HEK293 (cell line): ENCODE results near the gene PLD3.

ENCODE experiments used
- GLIS1 ChIP-seq: fragments of 450-650 bp; formaldehyde crosslinking; IDR thresholded peaks from 2 replicates; pipeline ENCODE4 v1.5.1; 2016; ENCODE audit warnings: missing biosample characterization, missing genetic modification characterization
- IKZF3 ChIP-seq: fragments of 450-650 bp; IDR thresholded peaks from 2 replicates; pipeline ENCODE4 v1.5.0; 2018; ENCODE audit warnings: missing biosample characterization, mild to moderate bottlenecking, missing genetic modification characterization, moderate library complexity
- OVOL3 ChIP-seq: fragments of 450-650 bp; formaldehyde crosslinking; IDR thresholded peaks from 2 replicates; pipeline ENCODE4 v1.5.1; 2016; ENCODE audit warnings: missing biosample characterization, missing genetic modification characterization
- SP2 ChIP-seq: fragments of 450-650 bp; formaldehyde crosslinking; IDR thresholded peaks from 2 replicates; pipeline ENCODE4 v1.5.1; 2016; ENCODE audit warnings: missing biosample characterization, missing genetic modification characterization
- SP7 ChIP-seq: fragments of 450-650 bp; formaldehyde crosslinking; IDR thresholded peaks from 2 replicates; pipeline ENCODE4 v1.5.1; 2016; ENCODE audit warnings: missing biosample characterization, missing genetic modification characterization
- ZBTB1 ChIP-seq: fragments of 450-650 bp; formaldehyde crosslinking; IDR thresholded peaks from 2 replicates; pipeline ENCODE4 v1.5.1; 2016; ENCODE audit warnings: missing biosample characterization, missing genetic modification characterization
- ZEB2 ChIP-seq: fragments of 450-650 bp; formaldehyde crosslinking; IDR thresholded peaks from 2 replicates; pipeline ENCODE4 v1.5.1; 2016; ENCODE audit warnings: missing biosample characterization, missing genetic modification characterization
- ZFP37 ChIP-seq: fragments of 450-650 bp; formaldehyde crosslinking; IDR thresholded peaks from 2 replicates; pipeline ENCODE4 v1.5.1; 2016; ENCODE audit warnings: missing biosample characterization, missing genetic modification characterization
- ZFP69B ChIP-seq: fragments of 450-650 bp; formaldehyde crosslinking; IDR thresholded peaks from 2 replicates; pipeline ENCODE4 v1.5.1; 2016; ENCODE audit warnings: missing biosample characterization, missing genetic modification characterization
- ZNF23 ChIP-seq: fragments of 450-650 bp; formaldehyde crosslinking; IDR thresholded peaks from 2 replicates; pipeline ENCODE4 v1.5.1; 2016; ENCODE audit warnings: missing biosample characterization, missing genetic modification characterization, borderline replicate concordance
- ZNF335 ChIP-seq: fragments of 450-650 bp; formaldehyde crosslinking; conservative IDR thresholded peaks from 2 replicates; pipeline ENCODE4 v1.5.1; 2016; ENCODE audit warnings: missing biosample characterization, missing genetic modification characterization
- ZNF596 ChIP-seq: fragments of 450-650 bp; IDR thresholded peaks from 2 replicates; pipeline ENCODE4 v1.5.0; 2018; ENCODE audit warnings: missing biosample characterization, mild to moderate bottlenecking, missing genetic modification characterization, moderate library complexity
- ZNF610 ChIP-seq: fragments of 450-650 bp; formaldehyde crosslinking; IDR thresholded peaks from 2 replicates; pipeline ENCODE4 v1.5.1; 2016; ENCODE audit warnings: missing biosample characterization, missing genetic modification characterization, borderline replicate concordance
- ZNF654 ChIP-seq: fragments of 450-650 bp; formaldehyde crosslinking; IDR thresholded peaks from 2 replicates; pipeline ENCODE4 v1.5.1; 2016; ENCODE audit warnings: low read depth, missing biosample characterization, missing genetic modification characterization
- ZNF677 ChIP-seq: fragments of 450-650 bp; IDR thresholded peaks from 2 replicates; pipeline ENCODE4 v1.5.0; 2018; ENCODE audit warnings: missing biosample characterization, mild to moderate bottlenecking, missing genetic modification characterization, moderate library complexity
- TF ChIP-seq, protein P1 (sequence below): fragments of 450-650 bp; formaldehyde crosslinking; IDR thresholded peaks from 2 replicates; pipeline ENCODE4 v1.5.1; 2017; ENCODE audit warnings: missing biosample characterization, missing genetic modification characterization
- TF ChIP-seq, protein P2 (sequence below): fragments of 450-650 bp; formaldehyde crosslinking; IDR thresholded peaks from 2 replicates; pipeline ENCODE4 v1.5.1; 2016; ENCODE audit warnings: missing biosample characterization, missing genetic modification characterization
- TF ChIP-seq, protein P3 (sequence below): fragments of 450-650 bp; formaldehyde crosslinking; IDR thresholded peaks from 2 replicates; pipeline ENCODE4 v1.5.1; 2016; ENCODE audit warnings: missing biosample characterization, missing genetic modification characterization
- TF ChIP-seq, protein P4 (sequence below): fragments of 450-650 bp; formaldehyde crosslinking; IDR thresholded peaks from 2 replicates; pipeline ENCODE4 v1.5.1; 2016; ENCODE audit warnings: missing biosample characterization, missing genetic modification characterization
- TF ChIP-seq, protein P5 (sequence below): fragments of 450-650 bp; formaldehyde crosslinking; IDR thresholded peaks from 2 replicates; pipeline ENCODE4 v1.5.1; 2017; ENCODE audit warnings: missing biosample characterization, missing genetic modification characterization
- TF ChIP-seq, protein P6 (sequence below): fragments of 450-650 bp; formaldehyde crosslinking; IDR thresholded peaks from 2 replicates; pipeline ENCODE4 v1.5.1; 2016; ENCODE audit warnings: missing biosample characterization, missing genetic modification characterization

The PLD3 gene

DNA sequence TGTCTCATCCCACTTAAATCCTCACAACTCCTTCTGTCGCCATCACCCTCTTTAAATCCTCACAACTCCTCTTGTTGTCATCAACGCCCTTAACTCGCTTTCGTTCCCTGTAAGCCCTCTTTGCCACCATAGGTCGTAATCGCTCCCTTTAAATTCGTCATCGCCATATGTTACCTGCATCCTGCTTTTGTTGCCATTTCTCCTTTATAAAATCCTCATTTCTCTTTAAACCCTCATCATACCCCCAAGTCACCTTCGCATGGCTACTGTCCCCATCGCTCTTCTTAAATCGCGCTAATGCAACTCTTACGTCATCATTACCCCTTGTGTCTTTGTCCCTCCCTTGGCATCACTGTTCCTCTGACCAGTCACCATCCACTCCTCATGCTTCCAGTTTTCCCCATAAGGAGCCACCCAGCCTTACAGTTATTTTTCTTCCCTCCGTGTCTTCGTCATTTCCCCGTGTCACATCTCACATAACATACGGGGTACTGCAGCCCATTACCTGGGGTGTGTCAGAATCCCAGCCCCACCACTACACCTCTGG is 539 bp downstream of the PLD3 start (continued):
- TF ChIP-seq OVOL3 (tag by site-specific recombination) (peak; percentile 68; the same call in 1 of the 2 replicates), SP7 (tag by site-specific recombination) (peak; percentile 54), ZFP37 (peak; percentile 87; the same call in 1 of the 2 replicates), ZNF23 (tag by site-specific recombination) (no peak), ZEB2 (tag by site-specific recombination) (peak; percentile 76), ZBTB1 (tag by site-specific recombination) (0 out of 2 replicates have a peak, but pooled peaks have one; percentile 31), ZNF610 (tag by site-specific recombination) (no peak), SP2 (peak; percentile 70), GLIS1 (tag by site-specific recombination) (peak; percentile 89), ZNF677 (tag by site-specific recombination) (no peak), ZFP69B (tag by site-specific recombination) (peak; percentile 93), ZNF596 (tag by site-specific recombination) (no peak), ZNF335 (peak; percentile 95), IKZF3 (no peak), ZNF654 (no peak)
- TF ChIP-seq, protein P1, sequence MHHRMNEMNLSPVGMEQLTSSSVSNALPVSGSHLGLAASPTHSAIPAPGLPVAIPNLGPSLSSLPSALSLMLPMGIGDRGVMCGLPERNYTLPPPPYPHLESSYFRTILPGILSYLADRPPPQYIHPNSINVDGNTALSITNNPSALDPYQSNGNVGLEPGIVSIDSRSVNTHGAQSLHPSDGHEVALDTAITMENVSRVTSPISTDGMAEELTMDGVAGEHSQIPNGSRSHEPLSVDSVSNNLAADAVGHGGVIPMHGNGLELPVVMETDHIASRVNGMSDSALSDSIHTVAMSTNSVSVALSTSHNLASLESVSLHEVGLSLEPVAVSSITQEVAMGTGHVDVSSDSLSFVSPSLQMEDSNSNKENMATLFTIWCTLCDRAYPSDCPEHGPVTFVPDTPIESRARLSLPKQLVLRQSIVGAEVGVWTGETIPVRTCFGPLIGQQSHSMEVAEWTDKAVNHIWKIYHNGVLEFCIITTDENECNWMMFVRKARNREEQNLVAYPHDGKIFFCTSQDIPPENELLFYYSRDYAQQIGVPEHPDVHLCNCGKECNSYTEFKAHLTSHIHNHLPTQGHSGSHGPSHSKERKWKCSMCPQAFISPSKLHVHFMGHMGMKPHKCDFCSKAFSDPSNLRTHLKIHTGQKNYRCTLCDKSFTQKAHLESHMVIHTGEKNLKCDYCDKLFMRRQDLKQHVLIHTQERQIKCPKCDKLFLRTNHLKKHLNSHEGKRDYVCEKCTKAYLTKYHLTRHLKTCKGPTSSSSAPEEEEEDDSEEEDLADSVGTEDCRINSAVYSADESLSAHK (tag by site-specific recombination) = 0 out of 2 replicates have a peak, but pooled peaks have one; percentile 30
- TF ChIP-seq, protein P2, sequence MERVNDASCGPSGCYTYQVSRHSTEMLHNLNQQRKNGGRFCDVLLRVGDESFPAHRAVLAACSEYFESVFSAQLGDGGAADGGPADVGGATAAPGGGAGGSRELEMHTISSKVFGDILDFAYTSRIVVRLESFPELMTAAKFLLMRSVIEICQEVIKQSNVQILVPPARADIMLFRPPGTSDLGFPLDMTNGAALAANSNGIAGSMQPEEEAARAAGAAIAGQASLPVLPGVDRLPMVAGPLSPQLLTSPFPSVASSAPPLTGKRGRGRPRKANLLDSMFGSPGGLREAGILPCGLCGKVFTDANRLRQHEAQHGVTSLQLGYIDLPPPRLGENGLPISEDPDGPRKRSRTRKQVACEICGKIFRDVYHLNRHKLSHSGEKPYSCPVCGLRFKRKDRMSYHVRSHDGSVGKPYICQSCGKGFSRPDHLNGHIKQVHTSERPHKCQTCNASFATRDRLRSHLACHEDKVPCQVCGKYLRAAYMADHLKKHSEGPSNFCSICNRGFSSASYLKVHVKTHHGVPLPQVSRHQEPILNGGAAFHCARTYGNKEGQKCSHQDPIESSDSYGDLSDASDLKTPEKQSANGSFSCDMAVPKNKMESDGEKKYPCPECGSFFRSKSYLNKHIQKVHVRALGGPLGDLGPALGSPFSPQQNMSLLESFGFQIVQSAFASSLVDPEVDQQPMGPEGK (tag by site-specific recombination) = peak; percentile 64
- TF ChIP-seq, protein P3, sequence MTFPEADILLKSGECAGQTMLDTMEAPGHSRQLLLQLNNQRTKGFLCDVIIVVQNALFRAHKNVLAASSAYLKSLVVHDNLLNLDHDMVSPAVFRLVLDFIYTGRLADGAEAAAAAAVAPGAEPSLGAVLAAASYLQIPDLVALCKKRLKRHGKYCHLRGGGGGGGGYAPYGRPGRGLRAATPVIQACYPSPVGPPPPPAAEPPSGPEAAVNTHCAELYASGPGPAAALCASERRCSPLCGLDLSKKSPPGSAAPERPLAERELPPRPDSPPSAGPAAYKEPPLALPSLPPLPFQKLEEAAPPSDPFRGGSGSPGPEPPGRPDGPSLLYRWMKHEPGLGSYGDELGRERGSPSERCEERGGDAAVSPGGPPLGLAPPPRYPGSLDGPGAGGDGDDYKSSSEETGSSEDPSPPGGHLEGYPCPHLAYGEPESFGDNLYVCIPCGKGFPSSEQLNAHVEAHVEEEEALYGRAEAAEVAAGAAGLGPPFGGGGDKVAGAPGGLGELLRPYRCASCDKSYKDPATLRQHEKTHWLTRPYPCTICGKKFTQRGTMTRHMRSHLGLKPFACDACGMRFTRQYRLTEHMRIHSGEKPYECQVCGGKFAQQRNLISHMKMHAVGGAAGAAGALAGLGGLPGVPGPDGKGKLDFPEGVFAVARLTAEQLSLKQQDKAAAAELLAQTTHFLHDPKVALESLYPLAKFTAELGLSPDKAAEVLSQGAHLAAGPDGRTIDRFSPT (tag by site-specific recombination) = peak; percentile 91
- TF ChIP-seq, protein P4, sequence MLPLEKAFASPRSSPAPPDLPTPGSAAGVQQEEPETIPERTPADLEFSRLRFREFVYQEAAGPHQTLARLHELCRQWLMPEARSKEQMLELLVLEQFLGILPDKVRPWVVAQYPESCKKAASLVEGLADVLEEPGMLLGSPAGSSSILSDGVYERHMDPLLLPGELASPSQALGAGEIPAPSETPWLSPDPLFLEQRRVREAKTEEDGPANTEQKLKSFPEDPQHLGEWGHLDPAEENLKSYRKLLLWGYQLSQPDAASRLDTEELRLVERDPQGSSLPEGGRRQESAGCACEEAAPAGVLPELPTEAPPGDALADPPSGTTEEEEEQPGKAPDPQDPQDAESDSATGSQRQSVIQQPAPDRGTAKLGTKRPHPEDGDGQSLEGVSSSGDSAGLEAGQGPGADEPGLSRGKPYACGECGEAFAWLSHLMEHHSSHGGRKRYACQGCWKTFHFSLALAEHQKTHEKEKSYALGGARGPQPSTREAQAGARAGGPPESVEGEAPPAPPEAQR = 0 out of 2 replicates have a peak, but pooled peaks have one; percentile 73
- TF ChIP-seq, protein P5, sequence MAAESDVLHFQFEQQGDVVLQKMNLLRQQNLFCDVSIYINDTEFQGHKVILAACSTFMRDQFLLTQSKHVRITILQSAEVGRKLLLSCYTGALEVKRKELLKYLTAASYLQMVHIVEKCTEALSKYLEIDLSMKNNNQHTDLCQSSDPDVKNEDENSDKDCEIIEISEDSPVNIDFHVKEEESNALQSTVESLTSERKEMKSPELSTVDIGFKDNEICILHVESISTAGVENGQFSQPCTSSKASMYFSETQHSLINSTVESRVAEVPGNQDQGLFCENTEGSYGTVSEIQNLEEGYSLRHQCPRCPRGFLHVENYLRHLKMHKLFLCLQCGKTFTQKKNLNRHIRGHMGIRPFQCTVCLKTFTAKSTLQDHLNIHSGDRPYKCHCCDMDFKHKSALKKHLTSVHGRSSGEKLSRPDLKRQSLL = no peak
- TF ChIP-seq, protein P6, sequence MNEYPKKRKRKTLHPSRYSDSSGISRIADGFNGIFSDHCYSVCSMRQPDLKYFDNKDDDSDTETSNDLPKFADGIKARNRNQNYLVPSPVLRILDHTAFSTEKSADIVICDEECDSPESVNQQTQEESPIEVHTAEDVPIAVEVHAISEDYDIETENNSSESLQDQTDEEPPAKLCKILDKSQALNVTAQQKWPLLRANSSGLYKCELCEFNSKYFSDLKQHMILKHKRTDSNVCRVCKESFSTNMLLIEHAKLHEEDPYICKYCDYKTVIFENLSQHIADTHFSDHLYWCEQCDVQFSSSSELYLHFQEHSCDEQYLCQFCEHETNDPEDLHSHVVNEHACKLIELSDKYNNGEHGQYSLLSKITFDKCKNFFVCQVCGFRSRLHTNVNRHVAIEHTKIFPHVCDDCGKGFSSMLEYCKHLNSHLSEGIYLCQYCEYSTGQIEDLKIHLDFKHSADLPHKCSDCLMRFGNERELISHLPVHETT (tag by site-specific recombination) = peak; percentile 89; the same call in 1 of the 2 replicates
- TF ChIP-seq, all 188 proteins: peak for 53
